CD1c-positive myeloid dendritic cell (primary cell): ENCODE results near the gene BACH1.

Experiments used
- DNase-seq: peaks from one replicate; pipeline ENCODE4 v3.0.0-alpha.2; 2016; ENCODE audit errors: extremely low spot score

The BACH1 gene

GRCh38 chr21:29315131-29315749 is 16.5 kb downstream of the BACH1 start:
- DNase-seq, result no peak

- DNase-seq, result peak; percentile 21
Observed at GRCh38 chr21:29316029-29316742, 17.5 kb downstream of the BACH1 start.

- DNase-seq, result no peak
Observed at GRCh38 chr21:29316806-29317205, 18.1 kb downstream of the BACH1 start.

- DNase-seq, result no peak
Observed at GRCh38 chr21:29318354-29318753, 19.6 kb downstream of the BACH1 start.

- no peak for DNase-seq
Observed at GRCh38 chr21:29320031-29320430, 21.3 kb downstream of the BACH1 start.

- no peak for DNase-seq
Observed at GRCh38 chr21:29321217-29321616, 22.5 kb downstream of the BACH1 start.

- DNase-seq, result no peak
Observed at GRCh38 chr21:29321932-29322928, 23.5 kb downstream of the BACH1 start.

- DNase-seq, result no peak
Observed at GRCh38 chr21:29323189-29323588, 24.5 kb downstream of the BACH1 start.

- no peak for DNase-seq
Observed at GRCh38 chr21:29326914-29327554, 28.3 kb downstream of the BACH1 start.

- no peak for DNase-seq
Observed at GRCh38 chr21:29329406-29329805, 30.7 kb downstream of the BACH1 start.

- DNase-seq, result no peak
Observed at GRCh38 chr21:29330797-29331196, 32.1 kb downstream of the BACH1 start.

- no peak for DNase-seq
Observed at GRCh38 chr21:29332461-29333362, 34.0 kb downstream of the BACH1 start.

GRCh38 chr21:29333406-29333805 is 34.7 kb downstream of the BACH1 start:
- no peak for DNase-seq

GRCh38 chr21:29334717-29335428 is 36.2 kb downstream of the BACH1 start:
- DNase-seq, result peak; percentile 52

- no peak for DNase-seq
Observed at GRCh38 chr21:29335720-29336119, 37.0 kb downstream of the BACH1 start.

GRCh38 chr21:29338256-29338655 is 39.5 kb downstream of the BACH1 start:
- no peak for DNase-seq

- no peak for DNase-seq
Observed at GRCh38 chr21:29340228-29340627, 41.5 kb downstream of the BACH1 start.

GRCh38 chr21:29342363-29342957 is 43.7 kb downstream of the BACH1 start:
- peak; percentile 84 for DNase-seq

- no peak for DNase-seq
Observed at GRCh38 chr21:29343519-29343918, 44.8 kb downstream of the BACH1 start.

GRCh38 chr21:29346281-29346680 is 47.6 kb downstream of the BACH1 start:
- no peak for DNase-seq
